SK-N-SH treated with all-trans-retinoic acid at 6 μM for 48 hours (cell line): ENCODE measurements around the gene IGF1R.

Source experiments
- ATAC-seq: fragments of 200-7000 bp; cut with Tn5 transposase; 3 replicates; pipeline ENCODE4 v1.9.1; 2020; ENCODE audit warnings: mild to moderate bottlenecking, moderate library complexity
- ARNTL ChIP-seq: fragments of 450-650 bp; formaldehyde crosslinking; IDR thresholded peaks from 2 replicates; pipeline ENCODE4 v1.5.0; 2020; ENCODE audit warnings: low read depth, mild to moderate bottlenecking, moderate library complexity, borderline replicate concordance
- BACH2 ChIP-seq: fragments of 250-450 bp; sonication (Bioruptor Pico); IDR thresholded peaks from 2 replicates; pipeline ENCODE4 v1.9.0; 2021; ENCODE audit warnings: mild to moderate bottlenecking, borderline replicate concordance
- CSDC2 ChIP-seq: fragments of 250-450 bp; sonication (Bioruptor Pico); IDR thresholded peaks from 2 replicates; pipeline ENCODE4 v1.5.0; 2020; ENCODE audit warnings: mild to moderate bottlenecking, moderate library complexity
- CSRNP3 ChIP-seq: fragments of 250-450 bp; sonication (Bioruptor Pico); IDR thresholded peaks from 2 replicates; pipeline ENCODE4 v1.5.1; 2021; ENCODE audit warnings: mild to moderate bottlenecking, moderate library complexity
- ESRRG ChIP-seq: fragments of 250-450 bp; sonication (Bioruptor Pico); IDR thresholded peaks from 2 replicates; pipeline ENCODE4 v1.6.1; 2021; ENCODE audit warnings: mild to moderate bottlenecking
- GLIS3 ChIP-seq: fragments of 250-450 bp; sonication (Bioruptor Pico); IDR thresholded peaks from 2 replicates; pipeline ENCODE4 v1.5.0; 2020; ENCODE audit warnings: mild to moderate bottlenecking, moderate library complexity
- ISL1 ChIP-seq: fragments of 250-450 bp; sonication (Bioruptor Pico); IDR thresholded peaks from 2 replicates; pipeline ENCODE4 v2.1.2; 2022; ENCODE audit warnings: mild to moderate bottlenecking, moderate library complexity
- OSR1 ChIP-seq: fragments of 250-450 bp; sonication (Bioruptor Pico); IDR thresholded peaks from 2 replicates; pipeline ENCODE4 v1.8.0; 2022; ENCODE audit warnings: moderate library complexity, mild to moderate bottlenecking, inconsistent platforms
- PATZ1 ChIP-seq: fragments of 250-450 bp; sonication (Bioruptor Pico); IDR thresholded peaks from 2 replicates; pipeline ENCODE4 v1.8.0; 2020; ENCODE audit warnings: mild to moderate bottlenecking, moderate library complexity, borderline replicate concordance
- PPARA ChIP-seq: fragments of 250-450 bp; sonication (Bioruptor Pico); IDR thresholded peaks from 2 replicates; pipeline ENCODE4 v1.5.0; 2020; ENCODE audit warnings: mild to moderate bottlenecking, borderline replicate concordance
- SNAI2 ChIP-seq: fragments of 250-450 bp; sonication (Bioruptor Pico); IDR thresholded peaks from 2 replicates; pipeline ENCODE4 v1.5.0; 2020; ENCODE audit warnings: mild to moderate bottlenecking, moderate library complexity
- TCF4 ChIP-seq: fragments of 250-450 bp; sonication (Bioruptor Pico); IDR thresholded peaks from 2 replicates; pipeline ENCODE4 v1.8.0; 2021; ENCODE audit warnings: mild to moderate bottlenecking, moderate library complexity, borderline replicate concordance
- TOX ChIP-seq: fragments of 250-450 bp; sonication (Bioruptor Pico); IDR thresholded peaks from 2 replicates; pipeline ENCODE4 v1.8.0; 2021; ENCODE audit warnings: mild to moderate bottlenecking, moderate library complexity, borderline replicate concordance
- TSHZ2 ChIP-seq: fragments of 250-450 bp; sonication (Bioruptor Pico); IDR thresholded peaks from 2 replicates; pipeline ENCODE4 v1.5.0; 2020; ENCODE audit warnings: mild to moderate bottlenecking, moderate library complexity
- ZC3H10 ChIP-seq: fragments of 250-450 bp; sonication (Bioruptor Pico); IDR thresholded peaks from 2 replicates; pipeline ENCODE4 v1.5.1; 2021; ENCODE audit warnings: mild to moderate bottlenecking, moderate library complexity
- ZFP3 ChIP-seq: fragments of 250-450 bp; sonication (Bioruptor Pico); IDR thresholded peaks from 2 replicates; pipeline ENCODE4 v1.5.0; 2020; ENCODE audit warnings: mild to moderate bottlenecking, moderate library complexity
- ZFP30 ChIP-seq: fragments of 450-650 bp; formaldehyde crosslinking; IDR thresholded peaks from 2 replicates; pipeline ENCODE4 v1.5.0; 2022; ENCODE audit warnings: mild to moderate bottlenecking, moderate library complexity
- ZNF565 ChIP-seq: fragments of 450-650 bp; formaldehyde crosslinking; conservative IDR thresholded peaks from 2 replicates; pipeline ENCODE4 v1.5.0; 2020; ENCODE audit warnings: low read depth, mild to moderate bottlenecking, moderate library complexity
- ZNF70 ChIP-seq: fragments of 450-650 bp; formaldehyde crosslinking; IDR thresholded peaks from 2 replicates; pipeline ENCODE4 v1.5.0; 2020; ENCODE audit warnings: mild to moderate bottlenecking, moderate library complexity
- ZNF8 ChIP-seq: fragments of 450-650 bp; formaldehyde crosslinking; IDR thresholded peaks from 2 replicates; pipeline ENCODE4 v1.5.0; 2020; ENCODE audit warnings: mild to moderate bottlenecking, moderate library complexity
- TF ChIP-seq, protein P1 (sequence below): fragments of 250-450 bp; sonication (Bioruptor Pico); IDR thresholded peaks from 2 replicates; pipeline ENCODE4 v1.8.0; 2021; ENCODE audit warnings: low read depth, mild to moderate bottlenecking, moderate library complexity, borderline replicate concordance

The IGF1R gene

GRCh38 chr15:98803228-98804056 lies 155.1 kb downstream of the IGF1R start:
- no peak for TF ChIP-seq ZNF565 (CRISPR knock-in tag)
- TF ChIP-seq ESRRG (CRISPR knock-in tag) = no peak
- no peak for TF ChIP-seq OSR1
- TF ChIP-seq CSRNP3 (CRISPR knock-in tag) = no peak
- TF ChIP-seq ISL1 (CRISPR knock-in tag) = no peak
- TF ChIP-seq GLIS3 (CRISPR knock-in tag) = no peak
- TF ChIP-seq, protein P1, sequence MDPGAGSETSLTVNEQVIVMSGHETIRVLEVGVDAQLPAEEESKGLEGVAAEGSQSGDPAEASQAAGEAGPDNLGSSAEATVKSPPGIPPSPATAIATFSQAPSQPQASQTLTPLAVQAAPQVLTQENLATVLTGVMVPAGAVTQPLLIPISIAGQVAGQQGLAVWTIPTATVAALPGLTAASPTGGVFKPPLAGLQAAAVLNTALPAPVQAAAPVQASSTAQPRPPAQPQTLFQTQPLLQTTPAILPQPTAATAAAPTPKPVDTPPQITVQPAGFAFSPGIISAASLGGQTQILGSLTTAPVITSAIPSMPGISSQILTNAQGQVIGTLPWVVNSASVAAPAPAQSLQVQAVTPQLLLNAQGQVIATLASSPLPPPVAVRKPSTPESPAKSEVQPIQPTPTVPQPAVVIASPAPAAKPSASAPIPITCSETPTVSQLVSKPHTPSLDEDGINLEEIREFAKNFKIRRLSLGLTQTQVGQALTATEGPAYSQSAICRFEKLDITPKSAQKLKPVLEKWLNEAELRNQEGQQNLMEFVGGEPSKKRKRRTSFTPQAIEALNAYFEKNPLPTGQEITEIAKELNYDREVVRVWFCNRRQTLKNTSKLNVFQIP = no peak
- TF ChIP-seq ZNF70 = no peak
- no peak for TF ChIP-seq PATZ1 (CRISPR knock-in tag)
- TF ChIP-seq ZNF8 (CRISPR knock-in tag) = no peak
- no peak for TF ChIP-seq ZFP3 (CRISPR knock-in tag)
- TF ChIP-seq PPARA (CRISPR knock-in tag) = no peak
- TF ChIP-seq TOX (CRISPR knock-in tag) = no peak
- no peak for TF ChIP-seq ZFP30 (CRISPR knock-in tag)
- TF ChIP-seq ARNTL = no peak
- no peak for ATAC-seq

DNA sequence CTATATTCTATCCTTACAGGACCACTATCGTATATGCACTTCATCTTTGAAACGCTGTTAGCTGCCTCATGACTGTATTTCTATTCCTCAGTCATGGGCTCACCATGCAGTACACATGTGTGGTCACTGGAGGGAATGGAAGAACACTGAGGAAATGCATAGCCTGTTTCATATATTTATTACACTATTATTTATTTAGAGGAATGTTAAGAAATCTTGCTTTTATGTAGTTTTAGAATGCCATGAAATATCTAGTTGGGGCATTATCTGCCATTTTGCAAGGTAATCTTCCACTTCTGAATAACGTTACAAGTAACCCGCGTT lies 155.7 kb downstream of the IGF1R start:
- ATAC-seq = no peak
- TF ChIP-seq ZNF565 (CRISPR knock-in tag) (no peak), ISL1 (CRISPR knock-in tag) (no peak), TCF4 (no peak), PPARA (CRISPR knock-in tag) (no peak), OSR1 (no peak), ZNF70 (no peak), TSHZ2 (CRISPR knock-in tag) (no peak), TOX (CRISPR knock-in tag) (no peak), SNAI2 (CRISPR knock-in tag) (no peak), ARNTL (no peak), ESRRG (CRISPR knock-in tag) (no peak), ZC3H10 (CRISPR knock-in tag) (no peak), ZFP30 (CRISPR knock-in tag) (no peak), CSDC2 (CRISPR knock-in tag) (no peak), BACH2 (CRISPR knock-in tag) (no peak)
- TF ChIP-seq, protein P1 = no peak
- TF ChIP-seq, all 23 proteins: peak for 0
